ENCODE data around the gene ARHGAP25. TPM values are rescaled to one million over a fixed set of nuclear protein-coding genes. Genes with fewer than 3 reads are reported as not detected.

Gene ARHGAP25
- total and polyA plus RNA-seq, 10 of the 15 experiments (the other 5 are each of a cell fraction or from before 2014, with no cell fraction given): 0.15 to 1.0 (median 0.46) TPM

GRCh38 chr2:68765739-68766375 lies 31.2 kb downstream of the ARHGAP25 start:
- peak overlapping the region; percentile 12; the same call in 1 of the 2 replicates for H3K4me2 ChIP-seq (ENCODE audit: control insufficient read depth, insufficient read depth)
- peaks cover 0 to 6% of the 10 kb centered on the region in 2 experiments; a peak in 3 of 4 replicates for H3K27me3 ChIP-seq (replicated peaks in 1 of 2; ENCODE audit: control insufficient read depth in 2 of 2, insufficient read depth in 2 of 2, low read length in 1 of 2)
- ChIA-PET RAD21 (ENCODE audit: unreplicated experiment) (no interaction called here), CTCF (interaction anchor here (0.6 to 1.0 kb wide), 3 partner anchors 14 to 570 kb away, joined by 3 read pairs; no protein-coding TSS in a partner anchor), POLR2A (no interaction called here), SMC1A (ENCODE audit: uncharacterized antibody, unreplicated experiment) (no interaction called here)
- no peaks in the 10 kb centered on the region for H3K79me2 ChIP-seq (ENCODE audit: control insufficient read depth, insufficient read depth, low read length)
- BruUV-seq (replicated peaks): no TSS peak
- H3K9me3 ChIP-seq (replicated peaks; ENCODE audit: control insufficient read depth, insufficient read depth, low read length): no peaks in the 10 kb centered on the region; the same call in 2 of the 3 replicates
- no peak for DNase-seq (ENCODE audit: low read depth, low spot score)
- in situ Hi-C loops (cut with MboI) (no loop called here), intact Hi-C loops (cut with micrococcal nuclease; ENCODE audit: unreplicated experiment) (no loop called here)
- H3K4me3 ChIP-seq: no peak overlapping the region; the same call in 1 of the 2 replicates
- no peaks in the 10 kb centered on the region for H3K36me3 ChIP-seq (ENCODE audit: control insufficient read depth in 2 of 2, insufficient read depth in 2 of 2, low read length in 1 of 2)
- H3K27ac ChIP-seq (ENCODE audit: control insufficient read depth, insufficient read depth): peak overlapping the region; percentile 49
- no peaks in the 10 kb centered on the region for H4K20me1 ChIP-seq (ENCODE audit: control insufficient read depth, insufficient read depth)
- peaks cover 54% of the 10 kb centered on the region for H3K4me1 ChIP-seq (ENCODE audit: control insufficient read depth, insufficient read depth, low read length)
- ATAC-seq: peak; percentile 40
- FAIRE-seq: no peak
- no peak overlapping the region for H3K9ac ChIP-seq (ENCODE audit: control insufficient read depth, insufficient read depth, low read length)
- H2AFZ ChIP-seq (ENCODE audit: control insufficient read depth, low read depth, low read length): no peak overlapping the region; the same call in 1 of the 2 replicates
- WGBS (ENCODE audit: insufficient coverage, insufficient replicate concordance, low lambda C conversion rate, missing lambda C conversion rate): 0% methylated on average over 4 of the region's 4 CpGs
- TF ChIP-seq E2F4 (IDR thresholded peaks at IDR 0.05; ENCODE audit: low read depth, low read length) (no peak), NRF1 (conservative IDR thresholded peaks at IDR 0.05; ENCODE audit: low read depth, low read length) (no peak), EP300 (IDR thresholded peaks at IDR 0.05; ENCODE audit: borderline replicate concordance in 1 of 2, control insufficient read depth in 1 of 2, low read depth in 2 of 2, low read length in 2 of 2) (no peak), CEBPZ (IDR thresholded peaks at IDR 0.05; ENCODE audit: low read depth, low read length) (no peak), ATF3 (IDR thresholded peaks at IDR 0.05; ENCODE audit: borderline replicate concordance, extremely low read depth, low read depth, low read length) (no peak), SMAD1 (IDR thresholded peaks at IDR 0.05; ENCODE audit: low read depth, partially characterized antibody) (no peak), STAT3 (IDR thresholded peaks at IDR 0.05; ENCODE audit: low read depth, low read length) (no peak), SP1 (IDR thresholded peaks at IDR 0.05; ENCODE audit: low read depth, low read length) (no peak), SIX5 (IDR thresholded peaks at IDR 0.05; ENCODE audit: low read depth, low read length, severe bottlenecking) (no peak), MLLT1 (IDR thresholded peaks at IDR 0.05) (no peak), MYC (IDR thresholded peaks at IDR 0.05; ENCODE audit: insufficient read depth, insufficient read length, insufficient replicate concordance, low read length, severe bottlenecking) (no peak), BCLAF1 (IDR thresholded peaks at IDR 0.05) (no peak)

Measured in GM12878 (cell line).